HG02973 (cell line): ENCODE data around the gene OLR1.

ENCODE experiments used
- ATAC-seq: cut with Tn5 transposase; IDR thresholded peaks from one replicate; pipeline ENCODE4 v1.9.1; 2021; ENCODE audit warnings: moderate library complexity; ENCODE audit not compliant: unreplicated experiment

The OLR1 gene

DNA sequence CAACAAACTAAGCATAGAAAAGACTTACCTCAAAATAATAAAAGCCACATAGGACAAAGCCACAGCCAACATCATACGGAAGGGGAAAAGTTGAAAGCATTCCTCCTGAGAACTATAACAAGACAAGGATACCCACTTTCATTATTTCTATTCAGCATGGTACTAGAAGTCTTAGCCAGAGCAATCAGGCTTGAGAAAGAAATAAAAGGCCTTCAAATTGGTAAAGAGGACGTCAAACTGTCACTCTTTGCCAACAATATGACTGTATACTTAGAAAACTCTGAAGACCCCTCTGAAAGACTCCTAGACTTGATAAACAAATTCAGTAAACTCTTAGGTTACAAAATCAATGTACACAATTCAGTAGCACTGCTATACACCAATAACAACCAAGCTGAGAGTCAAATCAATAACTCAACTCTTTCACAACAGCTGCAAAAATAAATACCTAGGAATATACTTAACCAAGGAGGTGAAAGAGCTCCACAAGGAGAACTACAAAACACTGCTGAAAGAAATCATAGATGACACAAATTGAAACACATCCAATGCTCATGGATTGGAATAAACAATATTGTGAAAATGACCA, 61.6 kb downstream of the OLR1 start:
- ATAC-seq: no peak
